Measurements from ENCODE around the gene ADAM12.

Gene ADAM12

GRCh38 chr10:126147866-126148587 lies 240.2 kb downstream of the ADAM12 start:
- DNase-seq (ENCODE audit: extremely low read depth, low read depth) = no peak
- TF ChIP-seq CTCF (IDR thresholded peaks at IDR 0.05; ENCODE audit: low read depth, low read length) = no peak

GRCh38 chr10:126146771-126147170 lies 241.5 kb downstream of the ADAM12 start:
- DNase-seq (ENCODE audit: extremely low read depth, low read depth) = no peak
- TF ChIP-seq CTCF (IDR thresholded peaks at IDR 0.05; ENCODE audit: low read depth, low read length) = no peak

GRCh38 chr10:126143117-126143516 lies 245.2 kb downstream of the ADAM12 start:
- TF ChIP-seq CTCF (IDR thresholded peaks at IDR 0.05; ENCODE audit: low read depth, low read length) = no peak
- no peak for DNase-seq (ENCODE audit: extremely low read depth, low read depth)

- no peak for TF ChIP-seq CTCF (IDR thresholded peaks at IDR 0.05; ENCODE audit: low read depth, low read length)
These were observed 247.5 kb downstream of the ADAM12 start for GRCh38 chr10:126140746-126141273.

GRCh38 chr10:126137562-126138221 lies 250.6 kb downstream of the ADAM12 start:
- DNase-seq (ENCODE audit: extremely low read depth, low read depth) = no peak
- TF ChIP-seq CTCF (IDR thresholded peaks at IDR 0.05; ENCODE audit: low read depth, low read length) = no peak

More at GRCh38 chr10:126140746-126141273, 247.5 kb downstream of the ADAM12 start:
- DNase-seq (ENCODE audit: extremely low read depth, low read depth) = no peak

- no peak for DNase-seq (ENCODE audit: extremely low read depth, low read depth)
- no peak for TF ChIP-seq CTCF (IDR thresholded peaks at IDR 0.05; ENCODE audit: low read depth, low read length)
These were observed 252.2 kb downstream of the ADAM12 start for GRCh38 chr10:126135941-126136595.

GRCh38 chr10:126135177-126135576 lies 253.1 kb downstream of the ADAM12 start:
- no peak for DNase-seq (ENCODE audit: extremely low read depth, low read depth)
- TF ChIP-seq CTCF (IDR thresholded peaks at IDR 0.05; ENCODE audit: low read depth, low read length) = no peak; the same call in 1 of the 2 replicates

Measured in AG09319 (cell line).